OCI-LY7 (cell line): ENCODE results near the gene DOK7. TPM values are rescaled to one million over a fixed set of nuclear protein-coding genes. Genes with fewer than 3 reads are reported as not detected.

Experiments
- BruUV-seq: library from RNA; stranded (reverse); fragments of 400-500 nt; replicated peaks from 2 replicates; lab custom pipeline; 2021; lab: Mats Ljungman, UMichigan
- CTCF ChIA-PET: fragments of 300-600 bp; sonication (Branson Sonifier 250); formaldehyde crosslinking; loops from one replicate; lab custom pipeline; 2022; ENCODE audit warnings: antibody characterized with exemption; ENCODE audit not compliant: unreplicated experiment; lab: Charles Lee
- POLR2A ChIA-PET: fragments of 300-600 bp; sonication (Branson Sonifier 250); formaldehyde crosslinking; loops from one replicate; lab custom pipeline; 2022; ENCODE audit warnings: antibody characterized with exemption; lab: Charles Lee
- DNase-seq: peaks from one replicate; pipeline ENCODE4 v3.0.0-alpha.2; 2015; ENCODE audit warnings: low spot score
- H2AFZ ChIP-seq: fragments of 200-600 bp; sonication (generic), shearing (Covaris generic); 2 replicates; pipeline ENCODE4 v1.6.1; 2014; ENCODE audit warnings: mild to moderate bottlenecking, antibody characterized with exemption, low read length, moderate library complexity
- H3K27ac ChIP-seq: fragments of 200-600 bp; sonication (generic); 2 replicates; pipeline ENCODE4 v1.5.1; 2014; ENCODE audit warnings: mixed run types, low read depth, mild to moderate bottlenecking, moderate library complexity, low read length, inconsistent platforms; ENCODE audit not compliant: poor library complexity, severe bottlenecking
- H3K36me3 ChIP-seq: fragments of 200-600 bp; sonication (generic); 2 replicates; pipeline ENCODE4 v1.6.1; 2014; ENCODE audit warnings: mild to moderate bottlenecking, antibody characterized with exemption, low read length, moderate library complexity, mixed read lengths; ENCODE audit not compliant: insufficient read depth
- H3K4me1 ChIP-seq: fragments of 200-600 bp; sonication (generic); 2 replicates; pipeline ENCODE4 v1.5.1; 2014; ENCODE audit warnings: mild to moderate bottlenecking, low read length; ENCODE audit not compliant: insufficient read depth, poor library complexity, severe bottlenecking
- H3K4me2 ChIP-seq: fragments of 200-600 bp; sonication (generic); 2 replicates; pipeline ENCODE4 v1.6.1; 2014; ENCODE audit warnings: mild to moderate bottlenecking, low read length
- H3K4me3 ChIP-seq: fragments of 200-600 bp; sonication (generic); 2 replicates; pipeline ENCODE4 v1.5.1; 2014; ENCODE audit warnings: mild to moderate bottlenecking, low read depth, low read length; ENCODE audit not compliant: poor library complexity, severe bottlenecking
- H3K79me2 ChIP-seq: fragments of 200-600 bp; sonication (generic); 2 replicates; pipeline ENCODE4 v1.6.1; 2016; ENCODE audit warnings: low read depth, mild to moderate bottlenecking, low read length, moderate library complexity, mixed read lengths; ENCODE audit not compliant: insufficient read depth
- H3K9me2 ChIP-seq: fragments of 200-600 bp; sonication (generic); 2 replicates; pipeline ENCODE4 v1.6.1; 2016; ENCODE audit warnings: mild to moderate bottlenecking, low read length, mixed read lengths; ENCODE audit not compliant: insufficient read depth
- H3K9me3 ChIP-seq: fragments of 200-600 bp; sonication (generic); 2 replicates; pipeline ENCODE4 v1.6.1; 2014; ENCODE audit warnings: mild to moderate bottlenecking, mixed run types, low read length, mixed read lengths
- H4K20me1 ChIP-seq: fragments of 200-600 bp; sonication (generic); 2 replicates; pipeline ENCODE4 v1.6.1; 2014; ENCODE audit warnings: mild to moderate bottlenecking, antibody characterized with exemption, low read length, moderate library complexity, mixed read lengths; ENCODE audit not compliant: insufficient read depth
- EZH2phosphoT487 ChIP-seq: fragments of 200-600 bp; sonication (generic); IDR thresholded peaks from 2 replicates; pipeline ENCODE4 v1.6.1; 2018; ENCODE audit warnings: low read depth, borderline replicate concordance, mild to moderate bottlenecking, mixed run types, antibody characterized with exemption, low read length, moderate library complexity, mixed read lengths
- intact Hi-C: fragments of 100-400 bp; cut with micrococcal nuclease; formaldehyde crosslinking; loops from one replicate; pipeline ENCODE4 v1.10.0; 2022; ENCODE audit not compliant: unreplicated experiment
- total RNA-seq, 2 experiments: library from RNA; depleted of rRNA in 1 of 2; stranded (reverse); fragments of >200 nt in 1 of 2; shearing (Covaris generic) in 1 of 2; gene quantifications; 2 replicates each; pipeline ENCODE4 v1.2.3, GENCODE V29; 2014 to 2022
- TF ChIP-seq, protein P1 (sequence below): fragments of 200-600 bp; sonication (generic); conservative IDR thresholded peaks from 2 replicates; pipeline ENCODE4 v1.5.1; 2014; ENCODE audit warnings: mild to moderate bottlenecking, antibody characterized with exemption, low read length, moderate library complexity, mixed read lengths

The DOK7 gene
- total RNA-seq, 2 experiments from 2014 or later = 1.5 TPM; not detected in 1

DNA sequence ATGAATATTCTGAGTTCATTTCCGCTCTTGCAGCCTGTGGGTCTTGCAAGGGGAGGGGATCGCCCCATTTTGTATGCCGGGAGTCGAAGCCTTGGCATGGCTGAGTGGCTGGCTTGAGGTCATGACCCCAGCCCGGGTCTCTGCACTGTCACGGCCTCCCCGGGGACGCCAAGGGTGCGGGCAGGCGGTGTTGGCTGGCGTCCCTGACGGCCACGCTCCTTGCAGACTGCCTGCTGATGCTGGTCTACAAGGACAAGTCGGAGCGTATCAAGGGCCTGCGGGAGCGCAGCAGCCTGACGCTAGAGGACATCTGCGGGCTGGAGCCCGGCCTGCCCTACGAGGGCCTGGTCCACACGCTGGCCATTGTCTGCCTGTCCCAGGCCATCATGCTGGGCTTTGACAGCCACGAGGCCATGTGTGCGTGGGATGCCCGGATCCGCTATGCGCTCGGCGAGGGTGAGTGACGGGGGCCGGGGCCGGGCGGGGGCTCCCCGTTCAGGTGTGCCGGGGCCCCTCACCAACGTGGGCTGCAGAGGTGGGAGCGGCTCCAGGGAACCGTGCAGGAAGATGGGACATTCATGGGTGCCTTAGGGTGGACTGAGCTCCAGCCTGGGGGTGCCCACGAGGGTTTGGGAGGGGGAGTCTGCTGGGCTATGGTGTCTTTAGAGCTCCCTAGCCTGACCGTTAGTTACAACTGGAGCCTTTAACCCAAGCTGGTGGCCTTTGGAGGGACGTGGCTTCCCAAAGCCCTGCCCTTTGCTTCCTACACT is 10.3 kb downstream of the DOK7 start:
- no peaks in the 10 kb centered on the region for H4K20me1 ChIP-seq
- TF ChIP-seq, protein P1, sequence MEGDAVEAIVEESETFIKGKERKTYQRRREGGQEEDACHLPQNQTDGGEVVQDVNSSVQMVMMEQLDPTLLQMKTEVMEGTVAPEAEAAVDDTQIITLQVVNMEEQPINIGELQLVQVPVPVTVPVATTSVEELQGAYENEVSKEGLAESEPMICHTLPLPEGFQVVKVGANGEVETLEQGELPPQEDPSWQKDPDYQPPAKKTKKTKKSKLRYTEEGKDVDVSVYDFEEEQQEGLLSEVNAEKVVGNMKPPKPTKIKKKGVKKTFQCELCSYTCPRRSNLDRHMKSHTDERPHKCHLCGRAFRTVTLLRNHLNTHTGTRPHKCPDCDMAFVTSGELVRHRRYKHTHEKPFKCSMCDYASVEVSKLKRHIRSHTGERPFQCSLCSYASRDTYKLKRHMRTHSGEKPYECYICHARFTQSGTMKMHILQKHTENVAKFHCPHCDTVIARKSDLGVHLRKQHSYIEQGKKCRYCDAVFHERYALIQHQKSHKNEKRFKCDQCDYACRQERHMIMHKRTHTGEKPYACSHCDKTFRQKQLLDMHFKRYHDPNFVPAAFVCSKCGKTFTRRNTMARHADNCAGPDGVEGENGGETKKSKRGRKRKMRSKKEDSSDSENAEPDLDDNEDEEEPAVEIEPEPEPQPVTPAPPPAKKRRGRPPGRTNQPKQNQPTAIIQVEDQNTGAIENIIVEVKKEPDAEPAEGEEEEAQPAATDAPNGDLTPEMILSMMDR = no peak
- TF ChIP-seq EZH2phosphoT487 = no peak
- no peak overlapping the region for H2AFZ ChIP-seq

DNA sequence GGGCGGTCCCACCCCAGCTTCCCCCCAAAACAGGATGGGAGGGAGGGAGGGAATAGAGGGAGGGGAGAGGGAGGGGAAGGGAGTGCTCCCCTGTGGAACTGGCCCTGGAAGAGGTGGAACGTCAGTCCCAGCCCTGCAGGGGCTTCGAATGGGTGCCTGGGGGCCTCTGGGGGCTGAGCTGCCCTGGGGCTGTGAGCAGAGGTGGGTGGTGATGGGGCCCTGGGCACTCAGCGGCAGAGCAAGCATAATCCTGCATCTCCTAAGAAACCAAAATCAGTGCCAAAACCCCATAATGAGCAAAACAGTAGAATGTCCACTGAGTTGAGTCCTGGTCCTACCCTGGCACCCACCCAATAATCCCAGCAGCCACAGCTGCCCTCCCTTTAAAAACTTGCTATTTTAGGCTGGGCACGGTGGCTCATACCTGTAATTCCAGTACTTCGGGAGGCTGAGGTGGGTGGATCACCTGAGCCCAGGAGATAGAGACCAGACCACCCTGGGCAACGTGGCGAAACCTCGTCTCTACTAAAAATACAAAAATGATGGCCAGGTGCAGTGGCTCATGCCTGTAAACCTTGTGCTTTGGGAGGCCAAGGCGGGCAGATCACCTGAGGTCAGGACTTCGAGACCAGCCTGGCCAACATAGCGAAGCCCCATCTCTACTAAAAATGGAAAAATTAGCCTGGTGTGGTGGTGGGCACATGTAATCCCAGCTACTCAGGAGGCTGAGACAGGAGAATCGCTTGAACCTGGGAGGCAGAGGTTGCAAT is 11.1 kb downstream of the DOK7 start:
- DNase-seq = no peak
- Histone ChIP-seq H3K79me2 (no peaks in the 10 kb centered on the region), H3K36me3 (no peaks in the 10 kb centered on the region), H3K9me3 (no peaks in the 10 kb centered on the region), H3K4me3 (no peak overlapping the region), H3K4me2 (no peak overlapping the region), H3K27ac (no peak overlapping the region), H3K9me2 (no peaks in the 10 kb centered on the region), H4K20me1 (no peaks in the 10 kb centered on the region), H3K4me1 (no peaks in the 10 kb centered on the region), H2AFZ (no peak overlapping the region)
- no TSS peak for BruUV-seq
- ChIA-PET POLR2A (no interaction called here), CTCF (interaction anchor here (0.5 to 0.7 kb wide), 2 partner anchors 11 to 135 kb away, joined by 3 to 6 read pairs; no protein-coding TSS in a partner anchor)
- TF ChIP-seq, protein P1 = no peak
- TF ChIP-seq EZH2phosphoT487 = no peak
- intact Hi-C loops = no loop called here

More for the DNA sequence above, 10.3 kb downstream of the DOK7 start:
- no peaks in the 10 kb centered on the region for H3K4me1 ChIP-seq
- H3K9me3 ChIP-seq = 0 out of 2 replicates have a peak, but pooled peaks cover 3% of the 10 kb centered on the region
- no peaks in the 10 kb centered on the region for H3K9me2 ChIP-seq
- no peak for DNase-seq
- H3K4me3 ChIP-seq = no peak overlapping the region
- CTCF ChIA-PET = interaction anchor here (0.5 to 0.7 kb wide), 2 partner anchors 12 to 134 kb away, joined by 3 to 6 read pairs; no protein-coding TSS in a partner anchor
- no peak overlapping the region for H3K27ac ChIP-seq
- BruUV-seq = no TSS peak
- no peaks in the 10 kb centered on the region for H3K36me3 ChIP-seq
- POLR2A ChIA-PET = no interaction called here
- H3K4me2 ChIP-seq = no peak overlapping the region
- H3K79me2 ChIP-seq = no peaks in the 10 kb centered on the region
- intact Hi-C loops = no loop called here
